Activated T-cell treated with anti-CD3 and anti-CD28 coated beads for 48 hours (primary cell): ENCODE data around the gene FOXP4.

Source experiments
- DNase-seq: peaks from one replicate; pipeline ENCODE4 v3.0.0-alpha.2; 2020; ENCODE audit warnings: low read depth

Gene FOXP4

GRCh38 chr6:41646026-41646795, 100.0 kb downstream of the FOXP4 start:
- no peak for DNase-seq

- no peak for DNase-seq
These were observed 100.9 kb downstream of the FOXP4 start for GRCh38 chr6:41647061-41647511.

DNA sequence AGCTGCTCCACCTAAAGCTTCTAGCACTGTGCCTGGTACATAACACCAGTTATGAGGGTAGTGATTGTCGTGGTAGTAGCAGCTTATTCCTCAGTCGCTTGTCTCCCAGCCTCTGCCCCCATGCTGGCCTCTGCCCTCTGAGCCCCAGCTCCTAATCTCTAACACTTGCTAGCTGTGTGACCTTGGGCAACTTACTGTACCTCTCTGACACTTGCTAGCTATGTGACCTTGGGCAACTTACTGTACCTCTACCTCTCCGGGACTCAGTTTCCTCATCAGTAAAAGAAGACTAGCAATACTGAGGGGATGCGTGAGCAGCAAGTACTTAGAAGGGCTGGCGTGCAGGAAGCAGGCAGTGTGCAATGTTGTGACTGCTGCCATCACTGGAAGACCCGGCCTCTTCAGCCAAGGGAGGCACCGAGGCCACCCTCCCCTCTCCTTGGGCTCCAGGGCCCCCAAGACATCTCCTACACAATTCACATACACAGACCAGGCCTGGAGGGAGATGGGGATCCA, 101.9 kb downstream of the FOXP4 start:
- no peak for DNase-seq

DNA sequence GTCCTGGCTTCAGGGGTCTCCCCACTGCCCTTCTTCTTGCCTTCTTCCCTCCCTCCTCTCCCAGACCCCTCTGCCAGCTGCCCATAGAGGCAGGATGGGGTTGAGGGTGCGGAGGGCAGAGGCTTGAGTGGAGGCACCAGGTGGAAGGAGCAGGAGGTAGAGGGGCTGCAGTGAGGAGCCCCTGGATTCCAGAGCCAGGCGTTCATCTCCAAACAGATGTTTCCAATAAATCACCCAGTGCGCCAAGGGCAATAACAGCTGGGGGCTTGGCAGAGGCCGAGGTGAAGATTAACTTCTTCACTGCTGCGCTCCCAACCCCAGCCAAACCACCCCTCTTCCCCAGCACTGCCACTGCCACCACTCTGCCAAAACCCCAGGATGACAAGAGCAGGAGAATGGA, 102.7 kb downstream of the FOXP4 start:
- DNase-seq = no peak

- DNase-seq = no peak
These were observed 103.4 kb downstream of the FOXP4 start for GRCh38 chr6:41649596-41649995.

DNA sequence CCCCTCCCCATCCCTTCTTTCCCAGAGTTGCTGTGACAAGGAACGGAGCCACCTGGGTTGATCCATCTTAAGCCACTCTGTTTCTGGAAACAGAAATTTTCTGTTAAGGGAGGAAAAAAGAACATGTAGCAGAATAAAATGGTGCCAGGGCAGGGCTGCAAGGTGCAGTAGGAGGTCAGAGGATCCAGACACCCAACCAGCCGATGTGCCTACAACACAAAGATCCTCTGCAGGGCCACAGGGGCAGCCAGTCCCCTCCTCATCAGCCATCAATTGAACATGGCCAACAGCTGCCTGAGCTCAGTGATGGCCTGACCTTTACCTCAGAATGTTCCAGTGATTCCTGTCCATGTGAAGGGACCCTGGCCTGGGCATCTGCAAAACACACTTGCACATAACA, 103.9 kb downstream of the FOXP4 start:
- no peak for DNase-seq

DNA sequence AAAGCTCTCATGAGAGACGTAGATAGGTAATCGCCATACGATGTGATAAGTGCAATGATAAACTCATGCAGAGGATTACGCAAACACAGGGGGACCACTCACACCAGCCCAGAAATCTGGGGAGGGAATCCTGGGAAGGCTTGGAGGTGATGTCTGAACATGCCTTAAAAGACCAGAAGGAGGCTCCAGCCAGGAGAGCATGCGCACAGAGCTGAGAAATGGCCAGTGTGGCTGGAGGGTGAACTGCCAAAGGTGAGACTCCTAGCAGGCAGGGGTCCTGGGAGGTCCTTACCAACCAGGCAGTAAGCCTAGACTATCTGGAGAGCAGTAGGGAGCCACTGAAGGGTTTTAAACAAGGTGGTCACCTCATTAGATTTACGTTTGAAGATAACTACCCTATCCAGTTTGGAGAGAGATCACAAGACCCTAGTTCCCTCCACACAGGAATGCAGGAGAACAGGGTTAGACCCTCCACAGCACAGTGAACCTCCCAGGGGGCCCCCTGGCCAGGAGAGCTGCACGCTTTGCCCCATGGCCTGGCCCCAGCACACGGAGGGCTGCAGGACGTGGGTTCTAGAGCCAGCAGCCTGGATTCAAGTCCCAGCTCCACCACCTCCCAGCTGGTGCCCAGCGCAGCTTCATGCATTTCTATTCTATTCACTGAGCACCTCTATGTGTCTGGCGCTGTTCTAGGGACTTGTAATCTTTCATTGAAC, 105.2 kb downstream of the FOXP4 start:
- DNase-seq = no peak
